VCaP (cell line): ENCODE measurements around the gene ULK3.

Source experiments
- H3K27ac ChIP-seq: fragments of 450-650 bp; 2 replicates; pipeline ENCODE4 v1.5.1; 2017
- CTCF ChIP-seq: fragments of 450-650 bp; conservative IDR thresholded peaks from 2 replicates; pipeline ENCODE4 v1.5.1; 2017; ENCODE audit warnings: mild to moderate bottlenecking, moderate library complexity

Gene ULK3

GRCh38 chr15:74866090-74866489 is 23.1 kb upstream of the ULK3 start:
- TF ChIP-seq CTCF, result no peak
- H3K27ac ChIP-seq, result no peak overlapping the region

- TF ChIP-seq CTCF, result no peak
- H3K27ac ChIP-seq, result no peak overlapping the region
Observed at GRCh38 chr15:74865316-74865715, 22.4 kb upstream of the ULK3 start.

GRCh38 chr15:74864296-74864695 is 21.3 kb upstream of the ULK3 start:
- no peak overlapping the region for H3K27ac ChIP-seq
- no peak for TF ChIP-seq CTCF

GRCh38 chr15:74863239-74864056 is 20.5 kb upstream of the ULK3 start:
- no peak for TF ChIP-seq CTCF

GRCh38 chr15:74858369-74858740 is 15.4 kb upstream of the ULK3 start:
- no peak for TF ChIP-seq CTCF
- peak overlapping the region; percentile 71 for H3K27ac ChIP-seq

More at GRCh38 chr15:74863239-74864056, 20.5 kb upstream of the ULK3 start:
- H3K27ac ChIP-seq, result no peak overlapping the region

- no peak for TF ChIP-seq CTCF
- peak overlapping the region; percentile 71 for H3K27ac ChIP-seq
Observed at GRCh38 chr15:74857671-74858368, 14.9 kb upstream of the ULK3 start.

GRCh38 chr15:74857082-74857655 is 14.2 kb upstream of the ULK3 start:
- no peak for TF ChIP-seq CTCF
- peak overlapping the region; percentile 71 for H3K27ac ChIP-seq
